Transverse colon (tissue), 4 donors: ENCODE measurements around the gene CHST11. TPM values are rescaled to one million over a fixed set of nuclear protein-coding genes. Genes with fewer than 3 reads are reported as not detected.

Source experiments
- DNase-seq: peaks from one replicate; pipeline ENCODE4 v3.0.0-alpha.2; 2019
- H3K27ac ChIP-seq, 4 donors: fragments of 200-600 bp; sonication (generic); 2 replicates each; pipeline ENCODE4 v1.5.1; 2016 to 2018; ENCODE audit warnings: inconsistent platforms in 4 of 4
- H3K27me3 ChIP-seq: fragments of 200-600 bp; sonication (generic); 2 replicates; pipeline ENCODE4 v1.5.1; 2017; ENCODE audit warnings: inconsistent platforms
- H3K36me3 ChIP-seq, 4 donors: fragments of 200-600 bp; sonication (generic); 2 replicates each; pipeline ENCODE4 v1.5.1; 2017 to 2019; ENCODE audit warnings: inconsistent platforms in 4 of 4
- H3K4me1 ChIP-seq, 4 donors: fragments of 200-600 bp; sonication (generic); 2 replicates each; pipeline ENCODE4 v1.5.1; 2017 to 2020; ENCODE audit warnings: inconsistent platforms in 4 of 4
- H3K4me3 ChIP-seq, 4 donors: fragments of 200-600 bp; sonication (generic); 1 replicate in 1 of 4; 2 replicates in 3 of 4; pipeline versions ENCODE4 v1.5.1 to v1.6.1; 2017 to 2019; ENCODE audit warnings: inconsistent platforms in 4 of 4
- H3K9me3 ChIP-seq, 2 donors: fragments of 200-600 bp; sonication (generic); 2 replicates each; pipeline ENCODE4 v1.5.1; 2017 to 2019; ENCODE audit warnings: inconsistent platforms in 2 of 2
- CTCF ChIP-seq, 5 experiments: fragments of 200-600 bp in 3 of 5; fragments of 450-650 bp in 2 of 5; sonication (generic) in 3 of 5; IDR thresholded peaks; 1 replicate in 2 of 5; 2 replicates in 3 of 5; pipeline ENCODE4 v1.5.1; 2016 to 2017; ENCODE audit warnings: antibody characterized with exemption in 5 of 5, inconsistent platforms in 3 of 5, mild to moderate bottlenecking in 2 of 5, moderate library complexity in 1 of 5
- EP300 ChIP-seq: sonication (generic); formaldehyde crosslinking; IDR thresholded peaks from one replicate; pipeline ENCODE4 v1.6.1; 2017; ENCODE audit warnings: antibody characterized with exemption, low read depth
- POLR2A ChIP-seq: fragments of 450-650 bp; IDR thresholded peaks from one replicate; pipeline ENCODE4 v1.6.1; 2016; ENCODE audit warnings: antibody characterized with exemption, mild to moderate bottlenecking, moderate library complexity
- POLR2AphosphoS5 ChIP-seq, 3 donors: sonication (generic); formaldehyde crosslinking; IDR thresholded peaks; one replicate each; pipeline ENCODE4 v1.6.1; 2016; ENCODE audit warnings: antibody characterized with exemption in 3 of 3
- WGBS, 2 donors: methylation state at CpG; one replicate each; pipeline ENCODE4 v1.1.5; 2018; ENCODE audit warnings: low coverage in 1 of 2; 5-methylcytosine and 5-hydroxymethylcytosine counted together
- in situ Hi-C, 4 donors: fragments of 200-750 bp; cut with MboI; loops; one replicate each; pipeline versions ENCODE4 v1.15.0 to v1.15.1; 2017; ENCODE audit warnings: low sequenced_read_pairs in 3 of 4, low pct_ligation_motif_present in 1 of 4, low pct_unique_long_range_greater_than_20kb in 1 of 4
- intact Hi-C: fragments of 100-400 bp; cut with DNase I; formaldehyde crosslinking; loops from one replicate; pipeline ENCODE4 v1.15.1; 2023; ENCODE audit warnings: low total_unique reads
- total RNA-seq, 4 donors: library from RNA; depleted of rRNA; stranded (reverse); fragments of >200 nt; gene quantifications; one replicate each; pipeline ENCODE4 v1.1.0, GENCODE V29; 2016

The CHST11 gene
- total RNA-seq, 4 donors from 2014 or later: 4.2 to 123 (median 31.5) TPM

GRCh38 chr12:104420868-104421267 lies 35.9 kb upstream of the CHST11 start:
- TF ChIP-seq CTCF (IDR thresholded peaks at IDR 0.05) (no peak), POLR2A (no peak)
- Histone ChIP-seq H3K9me3 (no peaks in the 10 kb centered on the region), H3K27me3 (no peaks in the 10 kb centered on the region), H3K36me3 (no peaks in the 10 kb centered on the region), H3K4me3 (no peak overlapping the region), H3K27ac (no peak overlapping the region), H3K4me1 (no peaks in the 10 kb centered on the region)
- in situ Hi-C loops: no loop called here
- no peak for DNase-seq
- WGBS, 2 donors: 40 to 48% methylated on average over 2 of the region's 2 CpGs
- intact Hi-C loops: no loop called here

GRCh38 chr12:104421343-104421742 lies 35.4 kb upstream of the CHST11 start:
- H3K4me1 ChIP-seq: no peaks in the 10 kb centered on the region
- no peak for DNase-seq
- H3K27ac ChIP-seq: no peak overlapping the region
- no peaks in the 10 kb centered on the region for H3K36me3 ChIP-seq
- intact Hi-C loops (no loop called here), in situ Hi-C loops (no loop called here)
- no peaks in the 10 kb centered on the region for H3K27me3 ChIP-seq
- no peaks in the 10 kb centered on the region for H3K9me3 ChIP-seq
- WGBS, 2 donors: 63 to 80% methylated on average over 1 to 2 of the region's 2 CpGs
- H3K4me3 ChIP-seq: no peak overlapping the region
- TF ChIP-seq EP300 (no peak), POLR2A (no peak), CTCF (IDR thresholded peaks at IDR 0.05) (no peak), POLR2AphosphoS5 (IDR thresholded peaks at IDR 0.05) (no peak)

- Histone ChIP-seq H3K4me1 (no peaks in the 10 kb centered on the region), H3K4me3 (no peak overlapping the region), H3K36me3 (no peaks in the 10 kb centered on the region), H3K27ac (no peak overlapping the region), H3K27me3 (no peaks in the 10 kb centered on the region), H3K9me3 (no peaks in the 10 kb centered on the region)
- WGBS, 2 donors: 70 to 93% methylated on average over 1 of the region's 1 CpG
- intact Hi-C loops: no loop called here
- in situ Hi-C loops: no loop called here
- TF ChIP-seq CTCF (IDR thresholded peaks at IDR 0.05): no peak
- TF ChIP-seq EP300: no peak
- TF ChIP-seq POLR2A: no peak
- TF ChIP-seq POLR2AphosphoS5 (IDR thresholded peaks at IDR 0.05): no peak
- DNase-seq: no peak
These were observed 34.3 kb upstream of the CHST11 start for GRCh38 chr12:104422441-104422840.

GRCh38 chr12:104423273-104423672 lies 33.5 kb upstream of the CHST11 start:
- WGBS, 2 donors: 75% methylated on average over 3 of the region's 3 CpGs; no CpG with 5 or more reads in 1 of the 2 donors

More at GRCh38 chr12:104423273-104423672, 33.5 kb upstream of the CHST11 start:
- Histone ChIP-seq H3K4me1 (no peaks in the 10 kb centered on the region), H3K27ac (no peak overlapping the region), H3K9me3 (no peaks in the 10 kb centered on the region), H3K27me3 (no peaks in the 10 kb centered on the region), H3K4me3 (no peak overlapping the region), H3K36me3 (no peaks in the 10 kb centered on the region)
- intact Hi-C loops: no loop called here
- in situ Hi-C loops: no loop called here
- no peak for TF ChIP-seq CTCF (IDR thresholded peaks at IDR 0.05)
- TF ChIP-seq POLR2AphosphoS5 (IDR thresholded peaks at IDR 0.05): no peak
- TF ChIP-seq EP300: no peak
- no peak for TF ChIP-seq POLR2A
- no peak for DNase-seq
